KMS-11 (cell line): ENCODE results near the gene SLC8A1.

Experiments
- H2AFZ ChIP-seq: fragments of 200-600 bp; sonication (generic); 2 replicates; pipeline ENCODE4 v1.6.1; 2016; ENCODE audit warnings: antibody characterized with exemption, mixed run types, low read depth
- H3K27ac ChIP-seq: fragments of 200-600 bp; sonication (generic); 2 replicates; pipeline ENCODE4 v1.6.1; 2016; ENCODE audit warnings: mild to moderate bottlenecking, mixed run types
- H3K27me3 ChIP-seq: fragments of 200-600 bp; sonication (generic); 2 replicates; pipeline ENCODE4 v1.6.1; 2017; ENCODE audit warnings: mild to moderate bottlenecking, low read depth, mixed run types, moderate library complexity; ENCODE audit not compliant: insufficient read depth
- H3K36me3 ChIP-seq: fragments of 200-600 bp; sonication (generic); 2 replicates; pipeline ENCODE4 v1.6.1; 2017; ENCODE audit warnings: mild to moderate bottlenecking, mixed run types; ENCODE audit not compliant: insufficient read depth
- H3K4me1 ChIP-seq: fragments of 200-600 bp; sonication (generic); 2 replicates; pipeline ENCODE4 v1.6.1; 2016; ENCODE audit warnings: mild to moderate bottlenecking, low read depth, mixed run types; ENCODE audit not compliant: poor library complexity, severe bottlenecking
- H3K4me2 ChIP-seq: fragments of 200-600 bp; sonication (generic); 2 replicates; pipeline ENCODE4 v1.7.0; 2016; ENCODE audit warnings: mild to moderate bottlenecking, mixed run types
- H3K4me3 ChIP-seq: fragments of 200-600 bp; sonication (generic); IDR thresholded peaks from 2 replicates; pipeline ENCODE4 v1.6.1; 2017; ENCODE audit warnings: low read depth, low read length, mixed read lengths; ENCODE audit not compliant: insufficient read depth
- H3K79me2 ChIP-seq: fragments of 200-600 bp; sonication (generic); 2 replicates; pipeline ENCODE4 v1.6.1; 2016; ENCODE audit warnings: low read depth, mixed run types; ENCODE audit not compliant: insufficient read depth
- H3K9ac ChIP-seq: fragments of 200-600 bp; sonication (generic); 2 replicates; pipeline ENCODE4 v1.6.1; 2016; ENCODE audit warnings: mild to moderate bottlenecking, mixed run types
- H4K20me1 ChIP-seq: fragments of 200-600 bp; sonication (generic); 2 replicates; pipeline ENCODE4 v1.6.1; 2016; ENCODE audit warnings: mild to moderate bottlenecking, mixed run types; ENCODE audit not compliant: insufficient read depth
- TF ChIP-seq, protein P1 (sequence below): fragments of 200-600 bp; sonication (generic); conservative IDR thresholded peaks from 2 replicates; pipeline ENCODE4 v1.6.1; 2017; ENCODE audit warnings: low read depth, mild to moderate bottlenecking, antibody characterized with exemption, low read length, moderate library complexity, mixed read lengths

The SLC8A1 gene

DNA sequence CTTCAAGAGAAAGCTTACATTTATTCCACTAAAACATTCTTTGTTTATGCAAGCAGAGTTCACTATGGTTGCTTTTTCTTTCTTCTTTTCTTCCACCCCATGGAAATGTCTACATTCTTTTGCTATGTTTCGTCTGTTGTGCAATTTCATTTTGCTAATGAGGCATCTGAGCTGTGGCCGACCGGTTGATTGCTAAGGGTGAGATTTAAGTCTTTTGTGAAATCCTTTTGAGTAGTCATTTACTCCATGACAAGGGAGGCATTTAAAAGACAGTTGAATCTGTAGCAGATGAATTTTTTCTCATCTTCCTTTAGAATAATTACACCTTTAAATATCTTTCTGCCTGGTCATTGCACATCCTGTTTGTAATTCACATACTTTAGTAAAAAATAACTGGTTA is 348.7 kb downstream of the SLC8A1 start:
- Histone ChIP-seq H3K4me3 (no peak overlapping the region), H3K27ac (no peak overlapping the region), H4K20me1 (no peaks in the 10 kb centered on the region), H3K36me3 (no peaks in the 10 kb centered on the region), H3K9ac (no peak overlapping the region), H3K4me2 (no peak overlapping the region), H3K27me3 (no peaks in the 10 kb centered on the region), H3K79me2 (no peaks in the 10 kb centered on the region), H2AFZ (no peak overlapping the region), H3K4me1 (no peaks in the 10 kb centered on the region)
- TF ChIP-seq, protein P1, sequence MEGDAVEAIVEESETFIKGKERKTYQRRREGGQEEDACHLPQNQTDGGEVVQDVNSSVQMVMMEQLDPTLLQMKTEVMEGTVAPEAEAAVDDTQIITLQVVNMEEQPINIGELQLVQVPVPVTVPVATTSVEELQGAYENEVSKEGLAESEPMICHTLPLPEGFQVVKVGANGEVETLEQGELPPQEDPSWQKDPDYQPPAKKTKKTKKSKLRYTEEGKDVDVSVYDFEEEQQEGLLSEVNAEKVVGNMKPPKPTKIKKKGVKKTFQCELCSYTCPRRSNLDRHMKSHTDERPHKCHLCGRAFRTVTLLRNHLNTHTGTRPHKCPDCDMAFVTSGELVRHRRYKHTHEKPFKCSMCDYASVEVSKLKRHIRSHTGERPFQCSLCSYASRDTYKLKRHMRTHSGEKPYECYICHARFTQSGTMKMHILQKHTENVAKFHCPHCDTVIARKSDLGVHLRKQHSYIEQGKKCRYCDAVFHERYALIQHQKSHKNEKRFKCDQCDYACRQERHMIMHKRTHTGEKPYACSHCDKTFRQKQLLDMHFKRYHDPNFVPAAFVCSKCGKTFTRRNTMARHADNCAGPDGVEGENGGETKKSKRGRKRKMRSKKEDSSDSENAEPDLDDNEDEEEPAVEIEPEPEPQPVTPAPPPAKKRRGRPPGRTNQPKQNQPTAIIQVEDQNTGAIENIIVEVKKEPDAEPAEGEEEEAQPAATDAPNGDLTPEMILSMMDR, result no peak

DNA sequence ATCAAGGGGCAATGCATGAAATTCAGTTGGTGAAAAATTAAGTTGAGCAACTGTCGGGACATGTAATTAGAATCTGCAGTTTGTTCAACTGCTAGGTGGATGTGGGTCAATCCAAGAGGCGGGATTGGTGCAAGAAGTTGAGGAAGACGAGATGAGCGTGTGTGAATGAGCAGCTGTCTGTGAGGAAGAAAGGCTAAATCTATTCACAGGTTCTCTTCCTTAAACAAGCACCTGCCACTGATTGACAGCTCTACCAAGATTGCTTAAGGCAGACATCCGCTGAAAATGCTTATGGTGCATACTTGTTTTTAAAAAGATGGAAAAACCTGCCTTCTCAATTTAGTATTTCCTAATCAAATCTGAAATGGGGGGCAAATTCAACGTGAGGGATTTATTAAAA is 349.4 kb downstream of the SLC8A1 start:
- no peak overlapping the region for H2AFZ ChIP-seq
- H3K4me1 ChIP-seq, result no peaks in the 10 kb centered on the region
- H4K20me1 ChIP-seq, result no peaks in the 10 kb centered on the region
- no peak overlapping the region for H3K9ac ChIP-seq
- no peak overlapping the region for H3K4me2 ChIP-seq
- no peaks in the 10 kb centered on the region for H3K27me3 ChIP-seq
- TF ChIP-seq, protein P1, result no peak
- H3K36me3 ChIP-seq, result no peaks in the 10 kb centered on the region
- no peak overlapping the region for H3K27ac ChIP-seq
- no peak overlapping the region for H3K4me3 ChIP-seq
- no peaks in the 10 kb centered on the region for H3K79me2 ChIP-seq

DNA sequence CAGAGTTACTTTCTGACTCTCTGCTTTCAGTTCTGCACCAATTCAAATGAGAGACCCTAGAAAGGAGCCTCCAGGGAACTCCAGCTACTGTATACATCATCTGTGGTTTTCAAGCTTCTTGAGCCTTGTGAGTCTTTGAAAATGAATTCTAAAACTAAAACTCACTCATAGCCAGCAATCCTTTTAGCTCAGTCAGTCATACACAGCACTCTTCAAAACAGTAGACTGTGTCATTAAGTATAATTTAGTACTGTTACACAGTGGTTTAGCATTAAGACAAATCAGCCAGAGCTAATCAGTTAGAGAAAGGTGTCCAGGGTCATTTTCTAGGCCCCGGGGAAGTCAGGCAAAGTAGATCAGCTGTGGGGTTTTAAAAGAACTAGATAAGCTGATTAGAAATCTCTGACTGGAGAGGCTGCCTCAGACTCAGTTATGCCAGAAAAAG is 350.7 kb downstream of the SLC8A1 start:
- Histone ChIP-seq H3K79me2 (no peaks in the 10 kb centered on the region), H3K36me3 (no peaks in the 10 kb centered on the region), H3K9ac (no peak overlapping the region), H3K4me2 (no peak overlapping the region), H4K20me1 (no peaks in the 10 kb centered on the region), H3K4me1 (no peaks in the 10 kb centered on the region), H3K27me3 (no peaks in the 10 kb centered on the region), H2AFZ (no peak overlapping the region), H3K4me3 (no peak overlapping the region), H3K27ac (no peak overlapping the region)
- TF ChIP-seq, protein P1, result no peak

DNA sequence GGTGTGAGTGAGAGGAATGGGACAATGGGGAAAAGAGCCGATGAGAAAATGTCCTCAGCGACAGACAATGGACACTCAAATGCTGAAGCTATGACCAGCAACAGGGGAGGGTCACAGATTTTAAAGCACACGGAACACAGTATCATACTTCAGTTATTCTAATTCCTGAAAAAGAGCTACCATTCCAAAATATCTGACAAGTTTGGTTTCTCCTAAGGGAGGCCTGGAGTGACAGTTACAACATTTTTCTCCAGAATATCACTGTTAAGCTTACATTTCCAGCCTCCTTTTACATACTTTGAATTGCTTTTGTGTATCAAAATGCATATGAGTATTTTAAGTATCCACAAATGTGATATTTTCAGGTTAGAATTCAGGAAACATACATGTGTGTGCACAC is 351.2 kb downstream of the SLC8A1 start:
- H3K4me3 ChIP-seq, result no peak overlapping the region
- TF ChIP-seq, protein P1, result no peak
- H3K9ac ChIP-seq, result no peak overlapping the region
- no peaks in the 10 kb centered on the region for H3K27me3 ChIP-seq
- H3K4me1 ChIP-seq, result no peaks in the 10 kb centered on the region
- H3K4me2 ChIP-seq, result no peak overlapping the region
- no peaks in the 10 kb centered on the region for H3K36me3 ChIP-seq
- H2AFZ ChIP-seq, result no peak overlapping the region
- no peaks in the 10 kb centered on the region for H4K20me1 ChIP-seq
- no peak overlapping the region for H3K27ac ChIP-seq
- H3K79me2 ChIP-seq, result no peaks in the 10 kb centered on the region
